ENCODE data around the gene METTL8. TPM values are rescaled to one million over a fixed set of nuclear protein-coding genes. Genes with fewer than 3 reads are reported as not detected.

Gene METTL8
- total and polyA plus RNA-seq, 2 of the 13 experiments (the other 11 are each of a cell fraction or from before 2014, with no cell fraction given), result 18.6 to 68.2 TPM

DNA sequence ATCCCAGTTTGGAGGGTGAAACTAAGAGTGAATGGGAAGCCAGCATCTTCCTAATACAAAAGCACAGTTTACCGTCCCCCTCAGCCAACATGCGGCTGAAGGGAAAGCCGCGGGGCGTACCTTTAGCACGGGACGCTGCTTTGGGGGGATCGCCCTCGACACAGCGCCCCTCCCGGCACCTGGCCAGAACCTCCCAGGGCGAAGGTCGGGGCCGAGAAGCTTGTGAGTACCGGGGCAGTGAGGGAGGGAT lies at the start of gene METTL8 (continued):
- peak; percentile 42; the same call in 1 of the 2 replicates for TF ChIP-seq BCL6 (CRISPR knock-in tag; IDR thresholded peaks at IDR 0.05)
- TF ChIP-seq, protein P1, sequence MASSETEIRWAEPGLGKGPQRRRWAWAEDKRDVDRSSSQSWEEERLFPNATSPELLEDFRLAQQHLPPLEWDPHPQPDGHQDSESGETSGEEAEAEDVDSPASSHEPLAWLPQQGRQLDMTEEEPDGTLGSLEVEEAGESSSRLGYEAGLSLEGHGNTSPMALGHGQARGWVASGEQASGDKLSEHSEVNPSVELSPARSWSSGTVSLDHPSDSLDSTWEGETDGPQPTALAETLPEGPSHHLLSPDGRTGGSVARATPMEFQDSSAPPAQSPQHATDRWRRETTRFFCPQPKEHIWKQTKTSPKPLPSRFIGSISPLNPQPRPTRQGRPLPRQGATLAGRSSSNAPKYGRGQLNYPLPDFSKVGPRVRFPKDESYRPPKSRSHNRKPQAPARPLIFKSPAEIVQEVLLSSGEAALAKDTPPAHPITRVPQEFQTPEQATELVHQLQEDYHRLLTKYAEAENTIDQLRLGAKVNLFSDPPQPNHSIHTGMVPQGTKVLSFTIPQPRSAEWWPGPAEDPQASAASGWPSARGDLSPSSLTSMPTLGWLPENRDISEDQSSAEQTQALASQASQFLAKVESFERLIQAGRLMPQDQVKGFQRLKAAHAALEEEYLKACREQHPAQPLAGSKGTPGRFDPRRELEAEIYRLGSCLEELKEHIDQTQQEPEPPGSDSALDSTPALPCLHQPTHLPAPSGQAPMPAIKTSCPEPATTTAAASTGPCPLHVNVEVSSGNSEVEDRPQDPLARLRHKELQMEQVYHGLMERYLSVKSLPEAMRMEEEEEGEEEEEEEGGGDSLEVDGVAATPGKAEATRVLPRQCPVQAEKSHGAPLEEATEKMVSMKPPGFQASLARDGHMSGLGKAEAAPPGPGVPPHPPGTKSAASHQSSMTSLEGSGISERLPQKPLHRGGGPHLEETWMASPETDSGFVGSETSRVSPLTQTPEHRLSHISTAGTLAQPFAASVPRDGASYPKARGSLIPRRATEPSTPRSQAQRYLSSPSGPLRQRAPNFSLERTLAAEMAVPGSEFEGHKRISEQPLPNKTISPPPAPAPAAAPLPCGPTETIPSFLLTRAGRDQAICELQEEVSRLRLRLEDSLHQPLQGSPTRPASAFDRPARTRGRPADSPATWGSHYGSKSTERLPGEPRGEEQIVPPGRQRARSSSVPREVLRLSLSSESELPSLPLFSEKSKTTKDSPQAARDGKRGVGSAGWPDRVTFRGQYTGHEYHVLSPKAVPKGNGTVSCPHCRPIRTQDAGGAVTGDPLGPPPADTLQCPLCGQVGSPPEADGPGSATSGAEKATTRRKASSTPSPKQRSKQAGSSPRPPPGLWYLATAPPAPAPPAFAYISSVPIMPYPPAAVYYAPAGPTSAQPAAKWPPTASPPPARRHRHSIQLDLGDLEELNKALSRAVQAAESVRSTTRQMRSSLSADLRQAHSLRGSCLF (CRISPR knock-in tag; IDR thresholded peaks at IDR 0.05; ENCODE audit: borderline replicate concordance), result no peak
- peak; percentile 95 for TF ChIP-seq HNF4G (IDR thresholded peaks at IDR 0.05; ENCODE audit: borderline replicate concordance, low read depth, low read length)
- TF ChIP-seq HNF4G (CRISPR knock-in tag; IDR thresholded peaks at IDR 0.05; ENCODE audit: borderline replicate concordance, low read depth), result peak; percentile 84
- TF ChIP-seq ZSCAN20 (CRISPR knock-in tag; IDR thresholded peaks at IDR 0.05; ENCODE audit: borderline replicate concordance), result no peak
- no peak; the same call in 1 of the 2 replicates for TF ChIP-seq PITX1 (CRISPR knock-in tag; IDR thresholded peaks at IDR 0.05)
- no peak for TF ChIP-seq U2AF1 (optimal IDR thresholded peaks at IDR 0.05; ENCODE audit: low read depth, low read length)
- no peak for TF ChIP-seq ZNF720 (CRISPR knock-in tag; IDR thresholded peaks at IDR 0.05)
- 0 out of 2 replicates have a peak, but pooled peaks have one; percentile 77 for TF ChIP-seq AKAP8 (CRISPR knock-in tag; IDR thresholded peaks at IDR 0.05)
- TF ChIP-seq WIZ (CRISPR knock-in tag; IDR thresholded peaks at IDR 0.05), result no peak
- TF ChIP-seq REST (IDR thresholded peaks at IDR 0.05; ENCODE audit: borderline replicate concordance in 1 of 2, low read depth in 1 of 2, low read length in 2 of 2), result no peak; a peak in 1 of 4 replicates
- TF ChIP-seq, protein P2, sequence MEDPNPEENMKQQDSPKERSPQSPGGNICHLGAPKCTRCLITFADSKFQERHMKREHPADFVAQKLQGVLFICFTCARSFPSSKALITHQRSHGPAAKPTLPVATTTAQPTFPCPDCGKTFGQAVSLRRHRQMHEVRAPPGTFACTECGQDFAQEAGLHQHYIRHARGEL (CRISPR knock-in tag; IDR thresholded peaks at IDR 0.05), result no peak
- TF ChIP-seq, protein P3, sequence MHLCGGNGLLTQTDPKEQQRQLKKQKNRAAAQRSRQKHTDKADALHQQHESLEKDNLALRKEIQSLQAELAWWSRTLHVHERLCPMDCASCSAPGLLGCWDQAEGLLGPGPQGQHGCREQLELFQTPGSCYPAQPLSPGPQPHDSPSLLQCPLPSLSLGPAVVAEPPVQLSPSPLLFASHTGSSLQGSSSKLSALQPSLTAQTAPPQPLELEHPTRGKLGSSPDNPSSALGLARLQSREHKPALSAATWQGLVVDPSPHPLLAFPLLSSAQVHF (CRISPR knock-in tag; IDR thresholded peaks at IDR 0.05), result 0 out of 2 replicates have a peak, but pooled peaks have one; percentile 2
- 0 out of 2 replicates have a peak, but pooled peaks have one; percentile 10 for TF ChIP-seq RERE (CRISPR knock-in tag; IDR thresholded peaks at IDR 0.05; ENCODE audit: low read depth)
- TF ChIP-seq TCF7L2 (IDR thresholded peaks at IDR 0.05; ENCODE audit: low read depth, low read length), result no peak

Measured in HepG2 (cell line).